GM19463 (cell line): ENCODE data around the gene SLC25A39.

Source experiments
- ATAC-seq: cut with Tn5 transposase; IDR thresholded peaks from one replicate; pipeline ENCODE4 v1.9.1; 2021; ENCODE audit warnings: mild to moderate bottlenecking, moderate library complexity; ENCODE audit not compliant: unreplicated experiment

SLC25A39 gene

GRCh38 chr17:44280392-44280937, 44.2 kb downstream of the SLC25A39 start:
- no peak for ATAC-seq

- peak; percentile 95 for ATAC-seq
These were observed 44.8 kb downstream of the SLC25A39 start for GRCh38 chr17:44279666-44280391.

GRCh38 chr17:44279346-44279665, 45.3 kb downstream of the SLC25A39 start:
- ATAC-seq: no peak

GRCh38 chr17:44277976-44278375, 46.6 kb downstream of the SLC25A39 start:
- no peak for ATAC-seq

GRCh38 chr17:44273607-44274006, 51.0 kb downstream of the SLC25A39 start:
- no peak for ATAC-seq

GRCh38 chr17:44272954-44273353, 51.7 kb downstream of the SLC25A39 start:
- no peak for ATAC-seq

- ATAC-seq: no peak
These were observed 52.2 kb downstream of the SLC25A39 start for GRCh38 chr17:44272321-44272951.
